ENCODE measurements around the gene SLC20A1.

SLC20A1 gene

GRCh38 chr2:112601754-112602153, 44.0 kb upstream of the SLC20A1 start:
- no peaks in the 10 kb centered on the region for H3K79me2 ChIP-seq (ENCODE audit: insufficient read depth, low read length)
- H2AFZ ChIP-seq (ENCODE audit: low read depth, low read length, severe bottlenecking), result no peak overlapping the region
- H3K9me2 ChIP-seq (replicated peaks; ENCODE audit: insufficient read depth, low read length), result no peaks in the 10 kb centered on the region
- no peak overlapping the region for H3K4me3 ChIP-seq (ENCODE audit: insufficient read depth, low read length, poor library complexity, severe bottlenecking)
- TF ChIP-seq CTCF (IDR thresholded peaks at IDR 0.05; ENCODE audit: insufficient read depth, low read length, poor library complexity, severe bottlenecking) (no peak), EZH2phosphoT487 (conservative IDR thresholded peaks at IDR 0.05; ENCODE audit: low read length) (no peak)
- no peak overlapping the region for H3K9ac ChIP-seq (ENCODE audit: low read length)
- no peak overlapping the region for H3K4me2 ChIP-seq (ENCODE audit: low read depth, low read length, poor library complexity, severe bottlenecking)
- H3K9me3 ChIP-seq (ENCODE audit: insufficient read depth, low read length), result no peaks in the 10 kb centered on the region
- H3K27ac ChIP-seq (ENCODE audit: low read depth, low read length), result no peak overlapping the region
- H3K27me3 ChIP-seq (ENCODE audit: low read length), result no peaks in the 10 kb centered on the region
- H3F3A ChIP-seq (ENCODE audit: insufficient read depth), result no peaks in the 10 kb centered on the region
- H4K20me1 ChIP-seq (ENCODE audit: low read depth, low read length), result no peaks in the 10 kb centered on the region
- no peaks in the 10 kb centered on the region for H3K36me3 ChIP-seq (ENCODE audit: low read length)

GRCh38 chr2:112602917-112603316, 42.8 kb upstream of the SLC20A1 start:
- no peaks in the 10 kb centered on the region for H4K20me1 ChIP-seq (ENCODE audit: low read depth, low read length)
- no peak overlapping the region for H2AFZ ChIP-seq (ENCODE audit: low read depth, low read length, severe bottlenecking)
- no peak overlapping the region for H3K4me3 ChIP-seq (ENCODE audit: insufficient read depth, low read length, poor library complexity, severe bottlenecking)
- no peak overlapping the region for H3K9ac ChIP-seq (ENCODE audit: low read length)
- no peaks in the 10 kb centered on the region for H3K9me3 ChIP-seq (ENCODE audit: insufficient read depth, low read length)
- no peaks in the 10 kb centered on the region for H3K27me3 ChIP-seq (ENCODE audit: low read length)
- H3K79me2 ChIP-seq (ENCODE audit: insufficient read depth, low read length), result no peaks in the 10 kb centered on the region
- H3K36me3 ChIP-seq (ENCODE audit: low read length), result no peaks in the 10 kb centered on the region
- TF ChIP-seq EZH2phosphoT487 (conservative IDR thresholded peaks at IDR 0.05; ENCODE audit: low read length), result no peak
- TF ChIP-seq CTCF (IDR thresholded peaks at IDR 0.05; ENCODE audit: insufficient read depth, low read length, poor library complexity, severe bottlenecking), result no peak
- no peaks in the 10 kb centered on the region for H3K9me2 ChIP-seq (replicated peaks; ENCODE audit: insufficient read depth, low read length)
- H3K4me2 ChIP-seq (ENCODE audit: low read depth, low read length, poor library complexity, severe bottlenecking), result no peak overlapping the region
- H3K27ac ChIP-seq (ENCODE audit: low read depth, low read length), result no peak overlapping the region
- H3F3A ChIP-seq (ENCODE audit: insufficient read depth), result no peaks in the 10 kb centered on the region

- Histone ChIP-seq H3K9me3 (ENCODE audit: insufficient read depth, low read length) (no peaks in the 10 kb centered on the region), H3K9me2 (replicated peaks; ENCODE audit: insufficient read depth, low read length) (no peaks in the 10 kb centered on the region), H3K27me3 (ENCODE audit: low read length) (no peaks in the 10 kb centered on the region), H2AFZ (ENCODE audit: low read depth, low read length, severe bottlenecking) (no peak overlapping the region), H3K4me3 (ENCODE audit: insufficient read depth, low read length, poor library complexity, severe bottlenecking) (no peak overlapping the region), H3K36me3 (ENCODE audit: low read length) (no peaks in the 10 kb centered on the region), H3K9ac (ENCODE audit: low read length) (no peak overlapping the region), H3K27ac (ENCODE audit: low read depth, low read length) (no peak overlapping the region), H3F3A (ENCODE audit: insufficient read depth) (no peaks in the 10 kb centered on the region), H3K79me2 (ENCODE audit: insufficient read depth, low read length) (no peaks in the 10 kb centered on the region), H3K4me2 (ENCODE audit: low read depth, low read length, poor library complexity, severe bottlenecking) (no peak overlapping the region), H4K20me1 (ENCODE audit: low read depth, low read length) (no peaks in the 10 kb centered on the region)
- no peak for TF ChIP-seq EZH2phosphoT487 (conservative IDR thresholded peaks at IDR 0.05; ENCODE audit: low read length)
- TF ChIP-seq CTCF (IDR thresholded peaks at IDR 0.05; ENCODE audit: insufficient read depth, low read length, poor library complexity, severe bottlenecking), result no peak
Measured at GRCh38 chr2:112603731-112604130, 42.0 kb upstream of the SLC20A1 start.

All from SU-DHL-6 (cell line).